ENCODE measurements around the gene FADS3.

GRCh38 chr11:61846362-61847020 is 44.9 kb downstream of the FADS3 start:
- no peak for TF ChIP-seq CTCF (IDR thresholded peaks at IDR 0.05)
- no peak for TF ChIP-seq POLR2A (IDR thresholded peaks at IDR 0.05)

Measured in tibial nerve (tissue), 3 donors.